ENCODE measurements around the gene MAN1A2. TPM values are rescaled to one million over a fixed set of nuclear protein-coding genes. Genes with fewer than 3 reads are reported as not detected.

The MAN1A2 gene
- polyA plus RNA-seq, 1 donor = 17.7 TPM

DNA sequence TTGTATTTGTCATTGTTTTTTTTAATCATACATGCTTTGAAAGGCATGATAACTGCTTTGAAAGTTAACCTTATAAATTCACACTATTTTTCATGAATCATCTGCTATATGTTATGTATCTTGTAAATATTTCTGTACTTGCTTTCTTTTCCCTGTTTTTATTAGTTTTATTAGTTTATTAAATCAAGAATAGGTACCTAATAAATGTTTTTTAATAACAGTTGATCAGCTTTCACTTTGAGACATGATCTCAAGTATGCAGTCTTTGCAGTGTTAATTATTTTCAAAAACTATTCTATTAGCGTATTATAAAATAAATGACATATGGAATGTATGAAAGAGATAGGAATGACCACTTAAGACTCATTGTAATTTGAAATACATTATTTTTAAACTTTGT is 127.8 kb downstream of the MAN1A2 start:
- no peak for DNase-seq (ENCODE audit: low read depth)

DNA sequence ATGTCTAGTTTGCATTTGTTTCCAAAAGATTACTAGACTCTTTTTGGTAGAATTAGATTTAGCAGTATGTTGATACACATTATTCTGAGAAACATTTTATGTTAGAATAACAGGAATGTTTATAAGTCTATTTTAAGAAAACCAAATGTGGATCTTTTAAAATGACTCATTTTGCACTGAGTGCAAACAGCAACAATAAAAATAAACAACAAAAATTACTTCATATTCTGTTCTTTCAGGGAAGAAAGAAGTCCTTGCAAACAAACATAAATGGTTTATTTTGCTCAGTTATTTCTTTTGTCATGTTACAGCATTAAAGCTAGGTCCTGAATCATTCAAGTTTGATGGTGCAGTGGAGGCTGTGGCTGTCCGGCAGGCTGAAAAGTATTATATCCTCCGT is 131.8 kb downstream of the MAN1A2 start:
- DNase-seq (ENCODE audit: low read depth) = no peak

DNA sequence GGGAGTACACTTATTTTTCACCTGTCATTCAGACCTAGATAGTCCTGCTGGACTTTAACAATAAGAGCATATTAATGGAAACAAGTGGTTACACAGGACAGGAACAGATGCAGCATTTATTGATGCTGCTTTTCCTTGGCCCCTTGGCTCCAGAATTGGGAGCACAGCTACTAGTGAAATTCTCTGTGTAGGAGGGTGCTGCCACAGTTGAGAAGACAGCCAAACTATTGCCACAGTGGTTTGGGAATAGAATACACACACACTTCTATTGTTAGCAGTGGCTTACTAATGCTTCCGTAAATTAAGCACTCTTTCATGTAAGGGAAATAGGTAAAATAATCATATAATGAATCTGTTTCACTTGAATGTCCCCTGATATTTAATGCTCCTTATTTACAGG is 133.3 kb downstream of the MAN1A2 start:
- no peak for DNase-seq (ENCODE audit: low read depth)

DNA sequence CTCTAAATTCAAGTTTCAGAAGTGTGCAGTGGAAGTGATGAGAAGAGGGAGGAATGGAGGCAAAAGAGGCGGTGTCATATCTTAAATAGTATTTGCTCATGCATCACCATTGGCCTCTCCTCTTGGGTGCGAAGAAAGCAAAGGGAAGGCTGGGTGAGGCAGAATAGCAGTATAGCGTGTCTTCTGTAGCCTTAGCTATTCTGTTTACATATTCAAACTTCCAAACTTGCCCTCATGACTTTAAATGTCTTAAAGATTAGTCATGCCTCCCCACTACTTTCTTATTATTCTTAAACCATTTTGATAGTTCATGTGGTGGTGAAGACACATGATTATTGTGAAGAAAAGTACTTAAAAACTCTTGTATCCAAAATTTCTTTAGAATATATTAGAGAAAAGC is 134.0 kb downstream of the MAN1A2 start:
- DNase-seq (ENCODE audit: low read depth) = no peak

DNA sequence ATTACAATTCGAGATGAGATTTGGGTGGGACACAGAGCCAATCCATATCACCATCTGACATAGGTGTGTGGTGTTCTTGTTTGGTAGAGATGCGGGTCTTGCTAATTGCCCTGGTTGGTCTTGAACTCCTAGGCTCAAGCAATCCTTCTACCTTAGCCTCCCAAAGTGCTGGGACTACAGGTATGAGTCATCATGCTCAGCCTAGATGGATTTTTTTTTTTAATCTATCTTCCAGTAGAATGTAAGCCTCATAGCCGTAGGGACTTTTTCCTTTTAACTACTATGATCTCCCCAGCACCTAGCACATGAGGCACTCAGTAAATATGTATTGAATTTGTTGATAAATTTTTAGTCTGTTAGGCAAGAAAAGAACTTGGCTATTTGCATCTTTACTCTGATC is 144.0 kb downstream of the MAN1A2 start:
- DNase-seq (ENCODE audit: low read depth) = no peak

DNA sequence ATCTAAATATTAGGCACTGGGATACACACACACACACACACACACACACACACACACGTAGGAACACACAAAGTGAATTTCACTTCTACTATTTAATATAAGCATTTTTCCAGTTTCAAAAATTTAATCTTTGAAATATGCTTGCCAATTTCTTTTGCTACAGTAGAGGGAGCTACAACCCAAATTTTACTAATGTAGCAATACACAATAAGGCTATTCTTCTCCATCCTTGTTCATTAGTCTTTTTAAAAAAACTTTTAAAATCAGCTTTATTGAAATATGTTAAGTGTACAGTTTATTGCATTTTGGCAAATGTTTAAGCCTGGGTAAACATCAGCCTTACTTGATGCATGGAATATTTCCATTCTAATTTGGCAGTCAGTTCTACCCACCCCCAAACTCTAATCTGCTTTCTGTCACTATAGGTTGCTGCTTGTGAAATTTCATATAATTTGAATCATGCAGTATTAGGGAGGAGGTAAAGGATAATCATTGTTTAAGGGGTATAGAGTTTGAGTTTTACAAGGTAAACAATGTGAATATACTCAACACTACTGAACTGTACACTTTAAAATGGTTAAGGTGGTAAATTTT is 145.6 kb downstream of the MAN1A2 start:
- DNase-seq (ENCODE audit: low read depth) = no peak

DNA sequence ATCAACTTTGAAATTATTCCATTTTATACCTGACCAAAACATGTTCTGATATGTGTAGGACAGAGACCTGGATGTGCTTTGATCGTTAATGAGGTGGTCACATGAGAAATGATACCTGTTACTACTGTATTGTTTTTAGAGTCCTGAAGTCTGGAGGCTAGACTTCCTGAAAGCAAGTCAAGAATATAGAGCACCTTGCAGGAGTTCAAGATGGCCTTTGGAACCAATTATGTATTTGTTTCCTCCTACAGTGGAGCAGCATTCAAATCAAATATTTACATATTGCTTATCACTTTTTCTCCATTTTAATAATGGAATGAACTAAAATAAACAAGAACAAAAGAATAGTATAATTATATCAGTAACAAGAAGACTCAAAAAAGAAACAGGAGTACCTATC is 155.9 kb downstream of the MAN1A2 start:
- no peak for DNase-seq (ENCODE audit: low read depth)

DNA sequence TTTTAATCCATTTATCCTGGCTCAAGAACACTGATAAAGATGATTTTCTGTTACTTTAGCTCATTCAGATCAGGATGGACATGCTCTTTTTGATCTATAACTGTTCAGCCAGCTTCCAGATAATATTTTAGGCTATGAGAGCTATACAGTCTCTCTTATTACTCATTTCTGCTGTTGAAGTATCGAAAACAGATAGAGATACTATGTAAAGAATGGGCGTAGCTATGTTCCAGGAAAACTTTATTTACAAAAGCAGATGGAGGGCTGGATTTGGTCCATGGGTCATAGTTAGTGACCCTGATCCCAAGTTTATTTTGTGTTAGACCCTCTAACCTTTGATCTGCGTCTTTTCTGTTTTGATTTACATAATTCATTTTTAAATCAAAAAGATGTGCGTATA is 159.8 kb downstream of the MAN1A2 start:
- no peak for DNase-seq (ENCODE audit: low read depth)

DNA sequence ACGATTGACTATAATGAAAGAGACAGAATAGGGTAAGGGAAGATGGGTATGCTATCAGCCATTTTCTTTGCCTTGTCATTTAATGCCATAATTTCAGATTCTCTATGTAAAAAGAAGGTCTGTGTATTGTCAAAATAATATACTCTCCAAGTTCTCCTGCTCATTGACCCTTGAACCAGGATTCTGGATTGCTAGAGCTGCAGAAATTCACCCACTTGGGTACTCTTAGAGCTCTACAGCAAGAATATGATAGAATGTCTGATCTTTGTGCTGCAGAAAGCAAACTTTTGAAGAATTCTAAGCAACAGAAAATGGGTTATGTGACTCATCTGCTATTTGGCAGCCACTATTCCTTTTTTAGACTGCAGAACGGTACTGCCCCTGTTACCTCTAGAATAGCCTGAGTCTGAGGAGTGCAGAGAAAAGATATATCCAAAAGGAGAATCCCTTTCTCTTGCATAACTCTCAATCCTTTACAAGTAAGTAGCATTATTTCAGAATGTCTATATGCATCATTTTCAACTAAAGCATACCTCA is 160.4 kb downstream of the MAN1A2 start:
- DNase-seq (ENCODE audit: low read depth) = no peak

DNA sequence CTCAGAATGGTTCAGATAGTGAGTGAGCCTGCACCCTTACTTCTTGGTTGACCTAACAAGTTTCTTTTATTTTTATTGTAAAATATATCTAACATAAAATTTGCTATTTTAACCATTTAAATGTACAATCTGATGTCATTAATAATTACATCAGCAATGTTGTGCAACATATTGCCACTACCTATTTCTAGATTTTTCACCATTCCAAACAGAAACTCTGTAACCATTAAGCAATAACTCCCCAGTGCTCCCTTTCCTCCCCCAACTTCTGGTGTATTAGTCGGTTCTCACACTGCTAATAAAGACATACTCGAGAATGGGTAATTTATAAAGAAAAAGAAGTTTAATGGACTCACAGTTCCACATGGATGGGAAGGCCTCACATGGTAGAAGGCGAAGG is 162.4 kb downstream of the MAN1A2 start:
- DNase-seq (ENCODE audit: low read depth) = no peak

DNA sequence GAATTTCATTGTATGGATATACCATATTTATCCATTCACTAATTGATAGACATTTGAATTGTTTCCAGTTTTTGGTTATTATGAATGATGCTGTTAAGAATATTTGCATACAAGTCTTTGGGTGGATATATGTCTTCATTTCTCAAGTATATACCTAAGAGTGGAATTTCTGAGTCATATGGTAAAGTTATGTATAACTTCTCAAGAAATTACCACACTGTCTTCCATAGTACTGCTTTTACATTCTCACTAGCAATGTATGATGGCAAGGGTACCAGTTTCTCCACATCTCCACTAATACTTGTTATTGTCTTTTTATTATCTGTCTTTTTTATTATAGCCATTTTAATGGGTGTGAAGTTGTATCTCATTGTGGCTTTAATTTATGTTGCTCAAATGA is 164.0 kb downstream of the MAN1A2 start:
- DNase-seq (ENCODE audit: low read depth) = no peak

DNA sequence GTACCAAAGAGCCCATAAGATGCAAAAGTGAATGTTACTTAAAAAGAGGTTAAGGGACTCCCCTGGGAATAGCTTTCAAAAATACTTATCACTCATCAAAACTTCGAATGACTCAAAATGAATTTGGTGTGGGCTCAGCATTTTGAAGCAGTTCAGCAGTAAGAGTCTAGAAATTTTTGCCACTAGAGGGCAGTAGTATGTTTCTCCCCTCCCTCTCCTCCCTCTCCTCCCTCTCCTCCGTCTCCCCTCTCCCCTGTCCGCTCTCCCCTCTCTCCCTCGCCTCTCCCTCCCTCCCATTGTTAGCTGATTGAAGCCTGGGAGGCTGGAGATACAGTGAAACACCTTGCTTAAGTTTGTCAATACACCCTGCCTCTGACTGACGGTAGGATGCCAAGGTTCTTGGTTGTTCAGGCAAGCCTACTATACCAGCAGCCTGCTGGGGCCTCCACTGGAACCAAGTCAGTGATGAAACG is 167.8 kb downstream of the MAN1A2 start:
- no peak for DNase-seq (ENCODE audit: low read depth)

DNA sequence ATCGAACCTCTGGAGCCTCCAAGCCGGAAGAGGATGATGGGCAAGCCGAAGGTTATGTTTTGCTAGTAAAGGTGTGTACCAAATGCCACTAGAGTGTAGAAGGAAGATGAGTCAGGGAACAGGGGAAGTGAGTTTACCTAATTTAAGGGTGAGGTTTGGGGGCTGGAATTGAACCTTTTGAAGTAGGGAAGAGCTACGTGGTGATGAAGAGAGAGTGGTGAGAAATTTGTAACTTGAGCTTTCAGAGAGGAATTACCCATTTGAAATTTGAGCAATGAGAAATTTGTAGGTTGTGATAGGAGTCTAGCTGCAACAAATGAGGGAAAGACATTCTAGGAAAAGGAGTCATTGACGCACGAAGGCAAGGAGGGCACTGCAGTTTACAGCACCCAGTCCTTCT is 168.6 kb downstream of the MAN1A2 start:
- no peak for DNase-seq (ENCODE audit: low read depth)

DNA sequence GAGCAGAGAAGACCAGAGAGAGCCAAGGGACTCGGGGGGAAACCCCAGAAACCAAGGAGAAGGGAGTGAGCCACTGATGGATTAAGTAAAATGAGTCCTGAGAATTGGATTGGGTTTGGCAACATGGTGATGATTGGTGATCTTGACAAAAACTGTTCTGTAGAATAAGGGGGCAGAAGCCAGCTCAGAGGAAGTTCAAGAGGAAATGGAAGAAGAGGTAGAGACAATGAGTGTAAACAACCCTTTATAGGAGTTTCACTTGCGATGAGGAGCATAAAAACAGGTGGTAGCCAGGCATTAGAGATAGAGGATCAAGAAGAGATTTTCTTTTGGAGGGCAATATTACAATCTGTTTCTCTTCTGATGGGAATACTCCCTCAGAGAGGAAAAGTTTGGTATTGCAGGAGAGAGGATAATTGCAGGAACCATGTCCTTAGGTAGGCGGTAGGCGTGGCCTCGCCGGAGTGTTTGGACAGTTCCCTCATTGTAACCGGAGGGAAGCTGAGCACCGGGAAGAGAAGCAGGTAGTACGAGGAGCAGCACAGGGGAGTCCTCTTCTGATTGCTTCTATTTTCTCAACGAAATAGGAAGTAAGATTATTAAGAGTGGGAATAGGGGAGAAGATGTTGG is 170.2 kb downstream of the MAN1A2 start:
- no peak for DNase-seq (ENCODE audit: low read depth)

DNA sequence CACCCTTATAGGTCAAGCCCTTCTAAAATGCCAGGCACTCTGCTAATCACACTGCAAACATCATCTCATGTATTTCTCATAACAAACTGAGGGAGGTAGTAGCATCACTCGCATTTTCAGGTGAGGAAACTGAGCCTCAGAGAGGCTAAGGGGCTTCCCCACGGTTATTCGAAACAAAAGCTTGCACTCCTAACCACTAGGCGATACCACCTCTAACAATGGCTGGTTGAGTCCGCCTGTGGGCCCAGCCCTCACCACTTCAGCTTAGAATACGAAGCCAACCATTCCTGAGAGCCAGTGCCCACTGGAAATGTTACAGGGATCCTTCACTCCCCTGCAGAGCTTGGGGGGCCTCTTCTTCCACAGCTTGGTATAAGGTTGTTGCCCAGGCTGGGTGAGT is 173.3 kb downstream of the MAN1A2 start:
- no peak for DNase-seq (ENCODE audit: low read depth)

DNA sequence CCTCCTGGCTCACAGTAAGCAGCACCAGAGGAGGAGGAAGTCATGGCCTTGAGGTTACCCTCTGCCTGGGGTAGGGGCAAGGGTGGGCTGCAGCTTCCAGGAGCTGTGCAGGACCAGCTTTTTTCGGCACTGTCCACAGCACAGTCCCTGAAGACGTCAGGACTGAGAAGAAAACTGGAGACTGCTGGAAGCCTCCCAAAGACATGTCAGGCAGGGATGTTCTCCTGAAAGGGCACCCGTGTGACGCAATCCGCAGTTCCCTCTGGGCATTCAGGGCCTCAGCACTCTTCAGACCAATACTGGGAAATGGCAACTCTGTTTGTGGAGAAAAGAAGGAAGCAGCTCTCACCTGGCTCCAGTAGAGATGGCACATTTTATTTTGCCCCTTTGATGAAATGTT is 173.8 kb downstream of the MAN1A2 start:
- DNase-seq (ENCODE audit: low read depth) = no peak

DNA sequence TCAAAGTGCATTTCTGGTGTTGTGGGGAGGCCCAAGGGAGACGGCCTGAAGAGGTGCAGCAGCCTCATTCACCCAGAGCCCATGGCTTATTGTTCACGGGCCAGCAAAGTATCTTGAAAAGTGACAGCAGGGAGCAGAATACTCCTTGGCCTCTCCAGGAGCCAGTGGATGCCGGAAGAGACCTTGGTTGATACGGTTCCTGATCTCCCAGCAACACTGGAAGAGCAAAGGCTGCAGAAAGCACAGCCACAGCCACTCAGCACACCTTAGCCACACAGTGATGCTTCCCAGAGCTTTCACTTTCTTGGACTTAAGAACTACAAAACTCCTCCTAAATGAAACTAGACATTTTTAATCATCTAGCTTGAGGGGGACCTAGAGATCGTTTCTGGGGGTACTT is 174.3 kb downstream of the MAN1A2 start:
- DNase-seq (ENCODE audit: low read depth) = no peak

DNA sequence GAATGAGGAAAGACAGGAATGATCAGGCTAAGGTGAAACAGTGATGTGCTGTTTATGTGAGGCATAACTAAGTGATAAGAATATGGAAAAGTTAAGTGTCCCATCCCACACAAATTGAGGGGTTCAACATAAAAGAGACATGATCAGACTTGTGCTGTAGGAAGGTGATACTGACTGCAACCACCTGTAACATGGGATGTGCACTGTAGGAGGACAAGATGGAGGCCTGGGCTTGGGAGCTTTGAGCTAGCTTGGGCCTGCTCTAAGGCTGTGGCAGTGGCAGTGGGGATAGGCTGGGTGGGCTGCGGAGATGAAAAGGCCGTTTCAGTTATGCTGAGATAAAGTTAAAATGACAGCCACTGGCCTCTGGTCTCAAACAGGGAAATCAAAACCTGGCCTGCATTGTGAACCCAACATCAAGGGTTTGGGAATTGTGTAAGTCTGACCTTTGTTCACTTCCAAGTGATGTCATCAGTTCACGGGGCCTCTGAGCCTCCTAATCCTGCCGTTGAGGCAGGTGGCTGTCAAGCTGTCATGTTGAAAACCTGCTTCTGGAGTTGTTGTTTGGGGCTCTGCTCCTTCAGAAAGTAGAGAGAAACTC is 177.4 kb downstream of the MAN1A2 start:
- DNase-seq (ENCODE audit: low read depth) = no peak

DNA sequence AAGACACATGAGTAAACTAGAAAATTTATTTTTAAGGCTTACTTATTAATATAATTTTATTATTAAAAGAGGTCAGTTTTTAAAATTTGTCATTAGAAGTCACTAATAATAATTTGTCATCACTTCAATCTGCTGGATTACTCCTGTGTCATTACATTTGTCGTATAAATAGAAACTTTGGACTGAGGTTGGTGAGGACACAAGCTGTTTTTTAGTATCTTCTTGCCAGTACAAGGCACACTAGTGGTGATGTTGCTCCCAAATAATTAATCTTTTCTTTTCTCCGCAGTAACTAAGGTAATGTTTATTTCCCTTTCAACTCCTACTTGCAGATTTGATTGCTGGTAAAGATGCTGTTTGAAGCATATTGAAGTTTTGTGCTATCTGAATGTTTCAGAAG is 179.2 kb downstream of the MAN1A2 start:
- no peak for DNase-seq (ENCODE audit: low read depth)

DNA sequence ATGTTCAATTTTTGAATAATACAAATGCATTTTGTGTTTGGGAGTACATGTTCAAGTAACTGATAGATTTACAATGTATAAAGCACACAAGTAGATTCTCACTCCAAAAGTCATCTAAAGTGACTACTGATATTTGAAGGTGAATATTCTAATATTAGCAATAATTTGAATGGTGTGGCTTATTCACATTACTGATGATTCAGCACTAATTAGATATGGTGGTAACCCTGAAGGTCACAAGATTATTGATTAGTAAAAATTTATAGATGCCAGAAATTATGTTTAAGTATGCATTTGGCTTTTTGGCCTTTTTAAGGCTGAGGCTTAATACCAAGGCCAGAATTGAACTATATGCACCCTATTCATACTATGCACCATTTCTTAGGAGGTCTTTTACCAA is 186.2 kb downstream of the MAN1A2 start:
- DNase-seq (ENCODE audit: low read depth) = no peak

DNA sequence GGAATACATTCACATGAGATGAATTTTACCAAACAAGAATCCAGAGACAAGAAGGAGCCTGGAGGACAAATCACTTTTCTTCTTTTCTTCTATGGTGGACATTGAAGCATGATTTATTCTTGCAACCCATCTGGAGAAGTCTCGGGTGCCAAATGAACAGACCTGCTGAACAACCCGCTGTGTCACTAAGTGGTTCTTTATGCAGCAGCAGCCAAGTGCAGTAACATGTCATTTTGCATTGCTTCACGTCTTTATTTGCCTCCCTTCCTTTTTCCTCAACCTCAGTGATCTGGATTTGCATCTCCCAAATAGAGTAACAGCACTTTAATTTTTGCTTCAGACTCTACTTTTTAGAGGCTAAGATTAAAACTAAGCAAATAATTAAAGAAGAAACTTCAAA is 188.6 kb downstream of the MAN1A2 start:
- DNase-seq (ENCODE audit: low read depth) = no peak

DNA sequence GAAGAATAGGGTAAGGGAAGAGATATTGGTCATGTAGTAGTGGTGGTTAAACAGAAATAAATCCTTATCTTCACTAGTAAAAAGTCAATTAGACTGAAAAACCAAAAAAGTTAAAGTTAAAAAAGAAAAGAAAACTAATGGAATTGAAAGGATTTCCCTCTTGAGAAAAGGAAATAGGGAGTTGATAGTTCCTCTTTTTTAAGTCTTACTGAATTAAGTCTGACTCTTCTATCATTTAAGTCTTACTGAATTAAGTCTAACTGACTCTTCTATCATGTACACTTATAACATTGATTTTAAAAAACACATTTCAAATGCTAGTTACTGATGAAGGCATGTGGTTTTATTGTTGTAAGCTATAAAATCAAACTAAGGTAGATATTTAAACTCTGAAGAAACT is 189.1 kb downstream of the MAN1A2 start:
- DNase-seq (ENCODE audit: low read depth) = no peak

DNA sequence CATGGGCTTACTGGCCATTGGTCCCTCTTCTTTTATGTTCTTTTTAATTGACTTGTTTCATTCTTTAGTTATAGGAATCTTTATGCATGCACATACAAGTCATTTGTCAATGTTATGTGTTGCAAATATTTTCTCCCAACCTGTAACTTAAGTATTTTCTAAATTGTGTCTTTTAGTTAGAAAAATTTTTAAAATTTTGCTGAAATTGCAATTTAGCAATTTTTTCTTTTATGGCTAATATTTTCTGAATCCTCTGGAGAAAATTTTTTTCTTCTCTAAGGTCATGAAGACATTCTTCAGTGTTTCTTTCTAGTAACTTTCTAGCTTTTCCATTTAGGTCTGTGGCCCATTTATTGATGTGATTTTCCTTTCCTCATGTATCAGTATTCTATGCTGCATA is 189.7 kb downstream of the MAN1A2 start:
- DNase-seq (ENCODE audit: low read depth) = no peak

All from forelimb muscle (tissue), 1 donor.